H9 (cell line): Measurements from ENCODE around the gene SLC25A15. TPM values are rescaled to one million over a fixed set of nuclear protein-coding genes. Genes with fewer than 3 reads are reported as not detected.

ENCODE experiments used
- DNase-seq: peaks from one replicate; pipeline ENCODE4 v3.0.0-alpha.2; 2017
- H2AFZ ChIP-seq: one replicate; pipeline ENCODE4 v1.6.1; 2013; ENCODE audit warnings: mild to moderate bottlenecking, low read length, control low read depth, moderate library complexity
- H2AK5ac ChIP-seq: 2 replicates; pipeline ENCODE4 v1.6.1; 2013; ENCODE audit warnings: low read length, control low read depth, mixed read lengths; ENCODE audit not compliant: insufficient read length
- H2BK120ac ChIP-seq: one replicate; pipeline ENCODE4 v1.6.1; 2013; ENCODE audit warnings: low read depth, mild to moderate bottlenecking, low read length, control low read depth, inconsistent platforms; ENCODE audit not compliant: poor library complexity, severe bottlenecking
- H2BK12ac ChIP-seq: 2 replicates; pipeline ENCODE4 v1.6.1; 2013; ENCODE audit warnings: low read length, control low read depth, mixed read lengths, low read depth; ENCODE audit not compliant: insufficient read length
- H2BK15ac ChIP-seq: 2 replicates; pipeline ENCODE4 v1.6.1; 2013; ENCODE audit warnings: low read depth, low read length, control low read depth
- H2BK20ac ChIP-seq: one replicate; pipeline ENCODE4 v1.6.1; 2013; ENCODE audit warnings: low read depth, mild to moderate bottlenecking, low read length, control low read depth, inconsistent platforms; ENCODE audit not compliant: poor library complexity, severe bottlenecking
- H2BK5ac ChIP-seq: 2 replicates; pipeline ENCODE4 v1.6.1; 2013; ENCODE audit warnings: low read length, control low read depth, mixed read lengths; ENCODE audit not compliant: insufficient read length
- H3K14ac ChIP-seq: 2 replicates; pipeline ENCODE4 v1.6.1; 2013; ENCODE audit warnings: low read length, control low read depth; ENCODE audit not compliant: insufficient read depth
- H3K18ac ChIP-seq: 2 replicates; pipeline ENCODE4 v1.6.1; 2013; ENCODE audit warnings: low read depth, mild to moderate bottlenecking, mixed read lengths, low read length, control low read depth; ENCODE audit not compliant: insufficient read length
- H3K23ac ChIP-seq: 2 replicates; pipeline ENCODE4 v1.6.1; 2013; ENCODE audit warnings: low read length, control low read depth, mixed read lengths, low read depth; ENCODE audit not compliant: insufficient read length
- H3K23me2 ChIP-seq: 2 replicates; pipeline ENCODE4 v1.6.1; 2013; ENCODE audit warnings: low read depth, mild to moderate bottlenecking, mixed read lengths, low read length, control low read depth; ENCODE audit not compliant: insufficient read length, poor library complexity, severe bottlenecking
- H3K27ac ChIP-seq: 2 replicates; pipeline ENCODE4 v1.5.1; 2013; ENCODE audit warnings: low read length, control low read depth, mixed read lengths, low read depth; ENCODE audit not compliant: insufficient read length
- H3K27me3 ChIP-seq: 2 replicates; pipeline ENCODE4 v1.6.1; 2013; ENCODE audit warnings: low read length, control low read depth, inconsistent platforms; ENCODE audit not compliant: insufficient read depth
- H3K4ac ChIP-seq: 2 replicates; pipeline ENCODE4 v1.6.1; 2013; ENCODE audit warnings: low read depth, mild to moderate bottlenecking, control low read depth, inconsistent platforms, low read length, moderate library complexity
- H3K4me1 ChIP-seq: 2 replicates; pipeline ENCODE4 v1.6.1; 2013; ENCODE audit warnings: low read length, control low read depth, inconsistent platforms; ENCODE audit not compliant: insufficient read depth
- H3K4me2 ChIP-seq: 2 replicates; pipeline ENCODE4 v1.6.1; 2013; ENCODE audit warnings: low read length, control low read depth, mixed read lengths; ENCODE audit not compliant: insufficient read length, insufficient read depth
- H3K56ac ChIP-seq: 2 replicates; pipeline ENCODE4 v1.6.1; 2013; ENCODE audit warnings: low read depth, mild to moderate bottlenecking, mixed read lengths, low read length, control low read depth; ENCODE audit not compliant: insufficient read length
- H3K79me1 ChIP-seq: 2 replicates; pipeline ENCODE4 v1.6.1; 2013; ENCODE audit warnings: low read depth, mild to moderate bottlenecking, moderate library complexity, low read length, control low read depth, inconsistent platforms; ENCODE audit not compliant: insufficient read depth, poor library complexity, severe bottlenecking
- H3K79me2 ChIP-seq: 2 replicates; pipeline ENCODE4 v1.6.1; 2013; ENCODE audit warnings: low read length, control low read depth, inconsistent platforms; ENCODE audit not compliant: insufficient read depth
- H3K9ac ChIP-seq: 2 replicates; pipeline ENCODE4 v1.6.1; 2013; ENCODE audit warnings: low read length, control low read depth, mixed read lengths; ENCODE audit not compliant: insufficient read length; ENCODE audit errors: extremely low read depth
- H3K9me3 ChIP-seq: one replicate; pipeline ENCODE4 v1.6.1; 2013; ENCODE audit warnings: low read depth, low read length, inconsistent platforms; ENCODE audit not compliant: control insufficient read depth
- H3T11ph ChIP-seq: one replicate; pipeline ENCODE4 v1.6.1; 2013; ENCODE audit warnings: mild to moderate bottlenecking, low read length, control low read depth, inconsistent platforms
- H4K20me1 ChIP-seq: one replicate; pipeline ENCODE4 v1.6.1; 2013; ENCODE audit not compliant: control insufficient read depth, insufficient read length, insufficient read depth
- H4K5ac ChIP-seq: 2 replicates; pipeline ENCODE4 v1.6.1; 2013; ENCODE audit warnings: low read depth, mild to moderate bottlenecking, mixed read lengths, low read length, control low read depth; ENCODE audit not compliant: insufficient read length
- H4K8ac ChIP-seq: replicated peaks from 2 replicates; pipeline ENCODE4 v1.6.1; 2013; ENCODE audit warnings: low read length, control low read depth, mixed read lengths, low read depth; ENCODE audit not compliant: insufficient read length
- H4K91ac ChIP-seq: 2 replicates; pipeline ENCODE4 v1.6.1; 2013; ENCODE audit warnings: low read depth, mild to moderate bottlenecking, moderate library complexity, mixed read lengths, low read length, control low read depth; ENCODE audit not compliant: insufficient read length
- H3K27ac Mint-ChIP-seq, 3 experiments: 2 replicates in 2 of 3; 3 replicates in 1 of 3; pipeline ENCODE4 v1.8.0; 2020 to 2021; ENCODE audit warnings: mixed read lengths in 3 of 3, mild to moderate bottlenecking in 1 of 3, moderate library complexity in 1 of 3
- H3K27me3 Mint-ChIP-seq: 2 replicates; pipeline ENCODE4 v1.8.0; 2021; ENCODE audit warnings: low read depth, mild to moderate bottlenecking, moderate library complexity, mixed read lengths
- H3K36me3 Mint-ChIP-seq, 3 experiments: 2 replicates in 2 of 3; 3 replicates in 1 of 3; pipeline ENCODE4 v1.8.0; 2020 to 2021; ENCODE audit warnings: low read depth in 3 of 3, mixed read lengths in 3 of 3; ENCODE audit not compliant: insufficient read depth in 1 of 3
- H3K4me1 Mint-ChIP-seq, 2 experiments: 2 replicates each; pipeline ENCODE4 v1.8.0; 2020; ENCODE audit warnings: mixed read lengths in 2 of 2
- H3K4me3 Mint-ChIP-seq, 2 experiments: 2 replicates in 1 of 2; 3 replicates in 1 of 2; pipeline ENCODE4 v1.8.0; 2020 to 2021; ENCODE audit warnings: mild to moderate bottlenecking in 2 of 2, mixed read lengths in 2 of 2, moderate library complexity in 1 of 2
- H3K9me3 Mint-ChIP-seq, 2 experiments: 2 replicates in 1 of 2; 3 replicates in 1 of 2; pipeline ENCODE4 v1.8.0; 2020; ENCODE audit warnings: mild to moderate bottlenecking in 2 of 2, mixed read lengths in 2 of 2, moderate library complexity in 1 of 2
- CTCF ChIP-seq: fragments of 200-600 bp; sonication (generic); conservative IDR thresholded peaks from 3 replicates; pipeline ENCODE4 v1.8.0; 2021; ENCODE audit warnings: antibody characterized with exemption, mild to moderate bottlenecking
- WGBS: extraction: QIAGEN DNeasy Blood & Tissue Kit; methylation state at CpG from one replicate; pipeline ENCODE4 v1.1.7; 2013; ENCODE audit warnings: missing lambda C conversion rate, low lambda C conversion rate, mixed read lengths; ENCODE audit not compliant: insufficient read length; ENCODE audit errors: extremely low coverage; 5-methylcytosine and 5-hydroxymethylcytosine counted together
- total RNA-seq: library from RNA; stranded (reverse); gene quantifications from 2 replicates; pipeline ENCODE4 v1.2.1, GENCODE V29; 2021

SLC25A15 gene
- total RNA-seq, 1 experiment from 2014 or later = 21.1 TPM

- no peak overlapping the region; a peak in 1 of 7 replicates for H3K27ac Mint-ChIP-seq
- Histone ChIP-seq H2BK5ac (no peak overlapping the region), H2BK20ac (no peak overlapping the region), H3K23ac (no peak overlapping the region), H3T11ph (no peak overlapping the region), H2BK12ac (no peak overlapping the region), H2AK5ac (no peak overlapping the region), H3K56ac (no peak overlapping the region), H2AFZ (no peak overlapping the region), H3K18ac (no peak overlapping the region), H4K8ac (no peak overlapping the region), H3K4me2 (no peak overlapping the region), H3K23me2 (no peaks in the 10 kb centered on the region), H4K91ac (no peak overlapping the region), H3K79me1 (no peaks in the 10 kb centered on the region), H4K5ac (no peak overlapping the region), H3K4ac (no peak overlapping the region), H3K9ac (no peak overlapping the region), H4K20me1 (no peaks in the 10 kb centered on the region), H2BK120ac (no peak overlapping the region), H3K9me3 (no peaks in the 10 kb centered on the region), H3K79me2 (no peaks in the 10 kb centered on the region), H2BK15ac (no peak overlapping the region), H3K4me1 (no peaks in the 10 kb centered on the region), H3K27me3 (no peaks in the 10 kb centered on the region), H3K27ac (no peak overlapping the region), H3K14ac (no peak overlapping the region)
- H3K9me3 Mint-ChIP-seq = peaks cover 12 to 32% of the 10 kb centered on the region in 2 experiments
- DNase-seq = peak; percentile 44
- no peaks in the 10 kb centered on the region for H3K4me1 Mint-ChIP-seq
- no CpG with 5 or more reads among the region's 7 CpGs for WGBS
- H3K36me3 Mint-ChIP-seq = peaks cover 19 to 64% (median 35%) of the 10 kb centered on the region in 3 experiments
- TF ChIP-seq CTCF = peak; percentile 70
- H3K4me3 Mint-ChIP-seq = no peak overlapping the region
- H3K27me3 Mint-ChIP-seq = no peaks in the 10 kb centered on the region; the same call in 1 of the 2 replicates
Measured at GRCh38 chr13:40813667-40814454, 24.4 kb downstream of the SLC25A15 start.
